Activated naive CD4-positive, alpha-beta T cell treated with anti-CD3 and anti-CD28 coated beads, Interleukin-2, amount 50 U/mL, for 24 hours (primary cell): ENCODE measurements around the gene STAT1.
A peak's percentile ranks its signal among the peaks of the same experiment; 100 is the strongest.
"Not testable (repeated sequence)": the region's sequence is repeated elsewhere in the genome, so short reads cannot be mapped to it uniquely, and the experiment has no call there.

Experiments
- H3K27ac Mint-ChIP-seq: one replicate; pipeline ENCODE4 v1.8.0; 2021; ENCODE audit warnings: mild to moderate bottlenecking, mixed read lengths
- H3K27me3 Mint-ChIP-seq: one replicate; pipeline ENCODE4 v1.8.0; 2021; ENCODE audit warnings: mixed read lengths
- H3K36me3 Mint-ChIP-seq: one replicate; pipeline ENCODE4 v1.8.0; 2021; ENCODE audit warnings: mixed read lengths
- H3K4me1 Mint-ChIP-seq: one replicate; pipeline ENCODE4 v1.8.0; 2021; ENCODE audit warnings: mixed read lengths
- H3K4me3 Mint-ChIP-seq: one replicate; pipeline ENCODE4 v1.8.0; 2021; ENCODE audit warnings: mild to moderate bottlenecking, mixed read lengths
- H3K9me3 Mint-ChIP-seq: one replicate; pipeline ENCODE4 v1.8.0; 2021; ENCODE audit warnings: mixed read lengths

The STAT1 gene

DNA sequence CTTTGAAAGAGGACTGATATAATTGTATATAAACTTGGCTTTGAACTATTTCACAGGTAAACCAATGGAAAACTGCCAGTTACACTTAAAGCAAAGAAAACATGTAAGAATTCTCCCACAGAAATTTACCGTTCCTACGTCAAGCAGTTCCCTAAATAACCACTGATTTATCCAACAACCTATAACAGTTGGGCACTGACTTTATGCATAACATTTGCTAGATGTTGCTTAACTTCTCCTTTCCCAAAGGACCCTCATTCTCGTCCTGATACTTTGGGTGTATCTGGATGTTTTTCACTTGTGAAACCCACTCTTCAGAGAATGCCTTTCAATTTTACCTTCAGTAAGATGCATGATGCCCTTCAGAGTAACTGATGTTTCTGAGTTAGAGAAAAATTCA is 43.8 kb downstream of the STAT1 start:
- Mint-ChIP-seq H3K27me3 (no peaks in the 10 kb centered on the region), H3K9me3 (no peaks in the 10 kb centered on the region), H3K27ac (peak overlapping the region; percentile 82), H3K4me3 (no peak overlapping the region), H3K4me1 (peaks cover 48% of the 10 kb centered on the region), H3K36me3 (peaks cover 27% of the 10 kb centered on the region)

DNA sequence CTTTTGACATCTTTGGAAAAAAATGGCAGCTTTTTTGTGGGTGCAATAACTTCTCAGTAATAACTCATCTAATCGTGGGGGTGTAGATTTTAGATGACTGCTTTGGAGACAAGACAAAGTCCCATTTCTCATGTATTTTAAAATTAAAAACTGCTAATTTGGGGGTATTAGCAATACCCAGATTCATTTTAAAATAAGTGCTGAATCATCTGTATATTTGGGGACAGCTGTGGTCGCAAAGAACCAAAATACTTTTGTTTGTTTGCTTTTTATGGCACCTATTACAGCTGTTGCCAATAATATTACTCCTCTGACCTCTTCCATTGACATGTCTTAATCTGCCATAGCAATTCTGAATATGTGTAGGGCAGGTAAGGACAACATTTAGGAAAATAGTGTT is 45.4 kb downstream of the STAT1 start:
- Mint-ChIP-seq H3K4me3 (no peak overlapping the region), H3K4me1 (peaks cover 45% of the 10 kb centered on the region), H3K36me3 (peaks cover 23% of the 10 kb centered on the region), H3K9me3 (no peaks in the 10 kb centered on the region), H3K27me3 (no peaks in the 10 kb centered on the region), H3K27ac (peak overlapping the region; percentile 70)

DNA sequence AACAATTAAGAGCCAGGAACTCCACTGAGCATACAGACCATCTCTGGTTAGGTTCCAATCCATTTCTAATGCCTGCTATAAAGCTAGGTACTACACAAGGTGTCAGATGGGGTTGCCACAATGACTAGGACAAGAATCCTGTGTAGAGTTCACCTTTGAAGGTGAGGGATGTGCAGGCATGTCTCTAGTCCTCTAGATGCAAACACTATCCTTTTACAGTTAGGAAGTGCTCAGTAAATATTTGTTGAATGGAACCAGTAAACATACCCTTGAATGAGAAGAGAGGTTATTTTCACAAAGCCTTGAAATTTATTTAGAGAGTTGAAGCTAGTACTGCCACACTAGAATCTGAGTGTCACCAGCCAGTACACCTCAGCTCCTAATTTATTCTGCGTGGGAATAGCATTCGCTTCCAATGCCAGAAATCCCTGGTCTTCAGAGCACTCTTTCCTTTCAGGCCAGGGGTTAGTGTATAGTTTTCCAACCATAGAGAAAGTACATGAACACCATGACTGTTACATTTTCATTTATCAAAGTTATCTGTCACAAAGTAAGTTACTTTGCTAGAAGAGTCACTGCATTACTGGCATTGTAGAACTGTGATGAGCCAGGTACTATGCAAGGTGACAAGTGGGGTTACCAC is 48.3 kb downstream of the STAT1 start:
- H3K4me3 Mint-ChIP-seq = no peak overlapping the region

DNA sequence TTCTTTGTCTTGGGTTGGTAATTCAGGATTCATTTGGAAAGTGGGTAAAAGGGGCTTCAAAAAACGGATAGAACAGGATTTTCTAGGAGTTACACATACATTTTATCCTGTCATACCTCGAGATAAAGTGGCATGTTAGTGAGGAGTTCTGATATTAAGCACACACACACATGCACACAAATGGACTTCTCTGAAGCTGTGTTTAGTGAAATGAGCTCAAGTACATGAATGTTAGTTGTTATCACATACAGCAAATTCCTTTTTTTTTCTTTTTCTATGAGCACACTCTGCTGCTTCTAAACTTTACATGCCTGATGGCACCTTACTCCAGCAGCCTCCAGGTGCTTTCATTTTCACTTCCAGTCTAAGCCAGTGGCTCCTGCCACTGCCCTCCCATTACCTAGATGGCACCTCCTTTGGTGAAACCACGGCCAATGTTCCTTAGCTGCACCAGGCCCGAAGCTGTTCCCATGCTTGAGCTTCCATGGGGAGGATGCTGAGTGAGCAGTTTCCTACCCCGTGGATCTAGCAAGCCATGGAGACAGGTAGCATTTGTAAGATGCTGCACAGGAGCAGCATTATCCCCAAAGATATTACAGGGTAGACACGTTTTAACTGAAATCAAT is 49.7 kb downstream of the STAT1 start:
- no peaks in the 10 kb centered on the region for H3K9me3 Mint-ChIP-seq
- H3K36me3 Mint-ChIP-seq = peaks cover 22% of the 10 kb centered on the region
- H3K27ac Mint-ChIP-seq = peak overlapping the region; percentile 56
- H3K4me3 Mint-ChIP-seq = no peak overlapping the region
- peaks cover 44% of the 10 kb centered on the region for H3K4me1 Mint-ChIP-seq
- no peaks in the 10 kb centered on the region for H3K27me3 Mint-ChIP-seq

More for the DNA sequence above, 48.3 kb downstream of the STAT1 start:
- Mint-ChIP-seq H3K9me3 (no peaks in the 10 kb centered on the region), H3K27ac (peak overlapping the region; percentile 41), H3K4me1 (peaks cover 45% of the 10 kb centered on the region), H3K27me3 (no peaks in the 10 kb centered on the region), H3K36me3 (peaks cover 30% of the 10 kb centered on the region)

DNA sequence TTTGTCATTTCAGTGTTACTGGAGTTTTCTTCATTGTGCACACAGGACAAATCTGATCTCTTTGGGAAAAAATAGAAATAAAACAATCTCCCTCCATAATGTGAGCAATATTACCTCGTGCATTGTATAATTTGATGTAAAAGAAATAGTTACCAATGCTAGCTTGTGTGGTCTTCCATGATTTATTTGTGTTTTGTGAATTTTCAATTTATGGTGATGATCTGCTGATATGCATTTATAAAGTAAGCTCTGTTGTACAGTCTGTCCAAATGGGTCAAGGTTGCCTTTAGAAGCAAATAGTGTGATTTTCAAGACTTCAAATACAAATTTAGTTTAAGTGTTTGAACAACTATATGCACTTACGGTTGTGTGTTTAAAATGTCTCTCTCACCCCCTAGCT is 50.9 kb downstream of the STAT1 start:
- no peak overlapping the region for H3K4me3 Mint-ChIP-seq
- H3K4me1 Mint-ChIP-seq = peaks cover 46% of the 10 kb centered on the region
- peak overlapping the region; percentile 1 for H3K27ac Mint-ChIP-seq
- H3K36me3 Mint-ChIP-seq = peaks cover 27% of the 10 kb centered on the region
- H3K9me3 Mint-ChIP-seq = no peaks in the 10 kb centered on the region
- no peaks in the 10 kb centered on the region for H3K27me3 Mint-ChIP-seq

DNA sequence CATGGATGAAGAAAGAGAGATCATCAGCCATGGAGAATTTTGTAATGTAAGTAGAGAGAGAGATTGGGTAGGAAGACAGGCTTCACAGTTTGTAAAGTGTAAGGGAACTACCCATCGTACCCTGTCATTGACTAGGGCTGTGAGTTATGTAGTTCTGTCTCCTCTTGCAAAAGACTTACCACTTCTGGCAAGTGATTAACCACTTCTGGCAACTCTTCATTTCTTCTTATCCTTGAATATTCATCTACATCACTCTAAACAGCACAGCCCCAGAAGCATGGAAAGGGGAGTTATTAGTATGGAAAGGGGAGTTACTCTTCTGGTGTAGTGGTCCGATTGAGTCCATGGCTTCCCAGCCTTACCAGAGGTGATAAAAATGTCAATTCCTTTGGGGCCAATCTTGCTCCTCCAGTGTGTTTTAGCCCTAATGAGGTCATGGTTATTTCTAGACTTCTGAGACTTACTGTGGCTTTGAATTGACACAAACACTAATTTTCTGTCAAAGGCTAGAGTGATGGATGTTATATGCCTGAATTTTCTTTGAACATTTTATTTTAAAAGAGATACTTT is 52.0 kb downstream of the STAT1 start:
- Mint-ChIP-seq H3K36me3 (peaks cover 27% of the 10 kb centered on the region), H3K4me1 (peaks cover 45% of the 10 kb centered on the region), H3K4me3 (no peak overlapping the region)

DNA sequence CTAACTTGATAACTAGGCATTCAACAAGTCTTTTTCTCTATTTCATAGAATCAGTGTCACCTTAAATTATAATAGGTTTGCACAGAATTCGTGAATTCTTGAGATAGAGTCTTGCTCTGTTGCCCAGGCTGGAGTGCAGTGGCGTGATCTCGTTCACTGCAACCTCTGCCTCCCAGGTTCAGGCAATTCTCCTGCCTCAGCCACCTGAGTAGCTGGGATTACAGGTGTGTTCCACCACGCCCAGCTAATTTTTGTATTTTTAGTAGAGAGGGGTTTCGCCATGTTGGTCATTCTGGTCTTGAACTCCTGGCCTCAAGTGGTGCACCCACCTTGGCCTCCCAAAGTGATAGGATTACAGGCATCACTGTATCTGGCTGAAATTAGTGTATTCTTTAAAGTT is 52.9 kb downstream of the STAT1 start:
- H3K27ac Mint-ChIP-seq, H3K9me3 Mint-ChIP-seq, H3K4me3 Mint-ChIP-seq, H3K27me3 Mint-ChIP-seq: not testable (repeated sequence)
- Mint-ChIP-seq H3K4me1 (peaks cover 44% of the 10 kb centered on the region), H3K36me3 (peaks cover 30% of the 10 kb centered on the region)

More for the DNA sequence above, 52.0 kb downstream of the STAT1 start:
- H3K9me3 Mint-ChIP-seq = no peaks in the 10 kb centered on the region
- peak overlapping the region; percentile 2 for H3K27ac Mint-ChIP-seq
- no peaks in the 10 kb centered on the region for H3K27me3 Mint-ChIP-seq

DNA sequence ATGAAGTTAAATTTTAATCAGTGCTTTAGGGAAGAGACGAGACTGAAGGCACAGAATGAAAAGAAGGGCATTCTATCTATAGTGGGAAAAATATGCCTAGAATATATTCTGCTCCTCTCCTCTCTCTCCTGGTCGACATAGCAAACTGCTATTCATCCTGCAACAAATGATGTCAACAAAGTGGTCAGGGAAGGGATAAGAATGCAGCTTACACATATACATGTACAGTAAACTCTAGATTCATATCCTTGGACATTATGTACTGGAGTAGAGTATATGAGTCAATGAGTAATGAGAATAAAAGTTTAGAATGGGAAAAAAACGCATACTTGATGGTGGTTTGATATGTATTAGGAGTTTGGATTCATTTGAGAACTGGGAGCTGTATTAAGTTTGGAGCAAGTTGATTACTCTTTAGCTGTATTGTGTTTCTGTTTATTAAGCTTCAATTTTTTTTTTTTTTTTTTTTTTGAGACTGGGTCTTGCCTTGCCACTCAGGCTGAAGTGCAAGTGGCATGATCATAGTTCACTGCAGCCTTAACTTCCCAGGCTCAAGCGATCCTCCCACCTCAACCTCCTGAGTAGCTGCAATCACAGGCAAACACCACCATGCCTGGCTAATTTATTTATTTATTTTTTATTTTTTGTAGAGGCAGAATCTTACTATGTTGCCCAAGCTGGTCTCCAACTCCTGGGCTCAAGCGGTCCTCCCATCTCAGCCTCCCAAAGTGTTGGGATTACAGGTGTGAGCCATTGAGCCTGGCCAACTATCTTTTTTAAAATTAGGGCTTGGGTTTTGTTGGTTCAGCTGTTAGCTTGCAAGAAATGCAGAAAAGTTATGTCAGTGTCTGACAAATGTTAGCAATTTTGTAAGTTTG is 53.8 kb downstream of the STAT1 start:
- Mint-ChIP-seq H3K27ac (peak overlapping the region; percentile 84), H3K4me3 (no peak overlapping the region), H3K27me3 (no peaks in the 10 kb centered on the region), H3K9me3 (no peaks in the 10 kb centered on the region), H3K36me3 (peaks cover 33% of the 10 kb centered on the region), H3K4me1 (peaks cover 42% of the 10 kb centered on the region)

DNA sequence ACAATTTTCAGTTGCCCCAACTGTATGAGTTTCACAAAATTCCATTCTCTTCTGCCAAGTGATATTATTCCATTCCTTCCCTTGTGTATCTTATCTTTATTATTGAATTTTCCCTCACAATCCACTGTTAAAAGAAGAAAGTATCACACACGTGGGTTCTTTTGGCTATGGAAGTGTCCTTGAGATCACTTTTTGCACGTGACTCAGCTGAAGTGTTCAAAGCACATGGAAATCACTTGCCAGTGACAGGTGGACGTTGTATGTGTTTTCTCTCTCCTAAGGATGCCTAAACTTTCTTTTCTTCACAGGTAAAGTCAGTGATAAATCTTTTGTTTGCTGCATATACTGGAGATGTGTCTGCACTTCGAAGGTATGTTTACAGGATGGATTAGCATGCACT is 60.7 kb downstream of the STAT1 start:
- Mint-ChIP-seq H3K36me3 (peaks cover 10% of the 10 kb centered on the region), H3K9me3 (no peaks in the 10 kb centered on the region), H3K4me3 (no peak overlapping the region), H3K4me1 (peaks cover 10% of the 10 kb centered on the region), H3K27ac (no peak overlapping the region), H3K27me3 (no peaks in the 10 kb centered on the region)

DNA sequence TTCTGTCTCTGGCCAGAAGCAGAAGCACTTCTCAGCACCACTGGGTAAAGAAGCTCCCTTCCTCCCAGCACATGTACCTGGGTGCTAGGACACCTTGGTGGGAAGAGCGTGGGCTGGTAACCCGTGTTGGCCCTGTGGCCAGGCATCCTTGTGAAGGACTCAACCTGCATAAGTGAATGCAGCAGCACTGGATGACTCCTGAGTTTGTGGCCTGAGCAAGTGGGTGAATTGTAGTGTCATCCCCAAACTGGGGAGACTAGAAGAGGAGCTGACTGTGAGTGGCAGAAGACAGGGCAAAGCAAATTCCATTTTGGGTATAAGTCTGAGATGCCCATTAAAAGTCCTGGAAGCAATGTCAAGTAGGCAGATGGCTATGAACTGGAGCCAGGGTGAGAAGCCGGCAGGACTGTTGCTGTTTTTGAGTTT is 63.4 kb downstream of the STAT1 start:
- no peaks in the 10 kb centered on the region for H3K36me3 Mint-ChIP-seq
- no peaks in the 10 kb centered on the region for H3K4me1 Mint-ChIP-seq

DNA sequence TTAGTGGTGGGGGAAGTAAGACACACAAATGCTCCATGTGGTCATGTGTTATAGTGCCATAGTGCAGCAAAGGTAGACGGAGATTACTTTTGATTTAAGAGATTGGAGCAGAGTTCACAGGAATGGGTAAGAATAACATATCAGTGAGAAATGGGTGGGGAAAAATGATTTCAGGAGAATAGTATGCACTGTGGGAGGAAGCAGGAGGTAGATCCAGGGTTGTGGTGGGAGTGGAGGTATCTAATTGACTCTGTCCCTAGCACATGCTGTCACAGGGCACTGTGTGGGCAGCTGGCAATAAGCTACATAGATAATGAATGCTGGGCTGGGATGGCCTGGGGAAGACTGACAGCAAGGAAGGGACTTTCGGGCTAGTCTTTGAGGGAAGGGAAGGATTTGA is 65.3 kb downstream of the STAT1 start:
- no peaks in the 10 kb centered on the region for H3K9me3 Mint-ChIP-seq
- H3K4me3 Mint-ChIP-seq = no peak overlapping the region
- H3K27ac Mint-ChIP-seq = no peak overlapping the region
- H3K4me1 Mint-ChIP-seq = peaks cover 9% of the 10 kb centered on the region
- H3K36me3 Mint-ChIP-seq = peaks cover 2% of the 10 kb centered on the region
- no peaks in the 10 kb centered on the region for H3K27me3 Mint-ChIP-seq

More for the DNA sequence above, 63.4 kb downstream of the STAT1 start:
- no peak overlapping the region for H3K27ac Mint-ChIP-seq
- H3K27me3 Mint-ChIP-seq = no peaks in the 10 kb centered on the region
- H3K4me3 Mint-ChIP-seq = no peak overlapping the region
- H3K9me3 Mint-ChIP-seq = no peaks in the 10 kb centered on the region

DNA sequence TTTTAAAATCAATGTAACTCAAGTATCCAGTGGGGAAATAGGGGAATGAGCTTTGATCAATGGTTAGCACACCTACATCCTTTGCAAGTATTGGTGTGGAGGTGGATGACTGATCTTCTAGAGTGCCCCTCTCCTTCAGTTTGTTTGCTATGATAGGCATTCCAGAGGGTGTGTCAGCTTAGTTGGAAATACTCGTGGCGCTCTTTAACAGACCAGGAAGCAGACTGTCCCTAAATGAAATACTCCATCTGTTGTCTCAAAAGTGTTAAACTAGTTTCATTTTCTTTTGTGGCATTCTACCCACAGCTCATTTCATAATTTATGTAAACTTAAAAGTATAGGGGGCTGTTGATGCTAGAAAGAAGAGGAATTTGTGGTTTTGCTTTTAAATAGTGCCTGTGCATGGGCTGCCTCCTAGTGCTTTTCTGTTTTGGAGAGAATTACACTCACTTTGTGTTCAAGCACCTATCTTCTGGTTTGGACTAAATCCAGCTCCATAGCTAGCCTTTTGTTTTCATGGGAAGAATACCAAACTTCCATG is 66.2 kb downstream of the STAT1 start:
- Mint-ChIP-seq H3K4me3 (peak overlapping the region; percentile 60), H3K27ac (peak overlapping the region; percentile 96), H3K36me3 (peaks cover 2% of the 10 kb centered on the region), H3K4me1 (peaks cover 9% of the 10 kb centered on the region), H3K27me3 (no peaks in the 10 kb centered on the region), H3K9me3 (no peaks in the 10 kb centered on the region)

DNA sequence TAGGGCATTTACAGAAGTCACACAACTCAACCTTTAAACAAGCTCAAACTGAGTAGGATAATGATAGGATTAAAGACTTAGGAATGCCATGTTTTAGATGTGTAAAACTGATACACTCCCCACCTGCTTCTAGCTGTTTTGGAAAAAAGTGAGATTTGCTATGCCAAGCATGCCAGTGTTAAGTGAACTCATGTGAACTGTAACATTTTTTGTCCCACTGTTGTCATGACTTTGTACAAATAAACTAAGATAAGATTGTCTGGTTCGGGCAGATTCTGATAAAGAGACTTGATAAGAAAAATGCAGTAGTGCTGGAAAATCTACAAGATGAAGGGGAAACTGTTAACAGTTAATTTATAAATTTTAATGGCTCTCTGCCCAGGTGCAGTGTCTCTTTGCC is 66.8 kb downstream of the STAT1 start:
- H3K27me3 Mint-ChIP-seq = no peaks in the 10 kb centered on the region
- peak overlapping the region; percentile 71 for H3K27ac Mint-ChIP-seq

DNA sequence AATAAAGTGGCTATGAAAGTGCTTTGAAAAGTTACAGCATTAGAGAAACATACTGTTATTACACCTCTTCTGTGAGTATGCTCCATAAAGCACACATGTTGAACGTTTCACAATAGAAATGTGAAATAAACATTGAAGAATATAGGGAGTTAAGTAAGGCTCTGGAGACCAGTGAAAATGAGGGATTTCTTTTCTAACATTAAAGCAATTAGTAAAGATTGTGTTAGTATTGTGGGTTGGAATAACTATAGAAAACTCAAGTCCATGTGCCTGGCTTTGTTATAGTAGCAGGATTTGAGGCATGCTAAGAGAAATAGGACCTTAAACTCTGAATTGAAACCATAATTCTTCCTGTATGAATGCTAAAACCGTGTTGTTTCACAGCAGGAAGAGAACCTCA is 70.3 kb downstream of the STAT1 start:
- Mint-ChIP-seq H3K27ac (peak overlapping the region; percentile 52), H3K36me3 (peaks cover 3% of the 10 kb centered on the region)

More for the DNA sequence above, 66.8 kb downstream of the STAT1 start:
- peaks cover 2% of the 10 kb centered on the region for H3K36me3 Mint-ChIP-seq
- H3K4me1 Mint-ChIP-seq = peaks cover 9% of the 10 kb centered on the region
- H3K9me3 Mint-ChIP-seq = no peaks in the 10 kb centered on the region
- no peak overlapping the region for H3K4me3 Mint-ChIP-seq

DNA sequence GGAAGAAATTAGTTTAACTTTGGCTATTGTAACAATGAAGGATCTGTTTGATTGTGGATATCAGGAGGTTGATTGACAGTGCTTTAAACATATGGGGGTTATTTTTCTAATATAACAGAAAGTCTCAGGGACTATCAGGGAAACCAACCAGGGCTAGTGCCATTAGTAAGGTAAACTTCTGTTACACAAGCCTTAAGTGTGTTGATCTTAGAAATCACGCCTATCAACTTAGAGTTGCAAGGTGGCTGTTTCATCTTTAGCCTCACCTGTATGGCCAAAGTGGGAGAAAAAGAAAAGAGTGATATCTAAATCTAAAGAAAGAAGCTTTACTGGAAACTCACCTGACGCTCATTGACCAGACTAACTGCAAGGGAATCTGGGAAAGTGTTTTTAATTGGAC is 71.3 kb downstream of the STAT1 start:
- Mint-ChIP-seq H3K4me3 (no peak overlapping the region), H3K4me1 (peaks cover 15% of the 10 kb centered on the region), H3K27ac (no peak overlapping the region), H3K27me3 (no peaks in the 10 kb centered on the region), H3K36me3 (peaks cover 3% of the 10 kb centered on the region), H3K9me3 (no peaks in the 10 kb centered on the region)

More for the DNA sequence above, 70.3 kb downstream of the STAT1 start:
- Mint-ChIP-seq H3K9me3 (no peaks in the 10 kb centered on the region), H3K27me3 (no peaks in the 10 kb centered on the region), H3K4me1 (peaks cover 15% of the 10 kb centered on the region), H3K4me3 (no peak overlapping the region)
